ENCODE results near the gene KIF26B. TPM values are rescaled to one million over a fixed set of nuclear protein-coding genes. Genes with fewer than 3 reads are reported as not detected.

Gene KIF26B
- total and polyA plus RNA-seq, 2 of the 4 experiments (the other 2 are of a cell fraction): 0.53 to 0.54 TPM

DNA sequence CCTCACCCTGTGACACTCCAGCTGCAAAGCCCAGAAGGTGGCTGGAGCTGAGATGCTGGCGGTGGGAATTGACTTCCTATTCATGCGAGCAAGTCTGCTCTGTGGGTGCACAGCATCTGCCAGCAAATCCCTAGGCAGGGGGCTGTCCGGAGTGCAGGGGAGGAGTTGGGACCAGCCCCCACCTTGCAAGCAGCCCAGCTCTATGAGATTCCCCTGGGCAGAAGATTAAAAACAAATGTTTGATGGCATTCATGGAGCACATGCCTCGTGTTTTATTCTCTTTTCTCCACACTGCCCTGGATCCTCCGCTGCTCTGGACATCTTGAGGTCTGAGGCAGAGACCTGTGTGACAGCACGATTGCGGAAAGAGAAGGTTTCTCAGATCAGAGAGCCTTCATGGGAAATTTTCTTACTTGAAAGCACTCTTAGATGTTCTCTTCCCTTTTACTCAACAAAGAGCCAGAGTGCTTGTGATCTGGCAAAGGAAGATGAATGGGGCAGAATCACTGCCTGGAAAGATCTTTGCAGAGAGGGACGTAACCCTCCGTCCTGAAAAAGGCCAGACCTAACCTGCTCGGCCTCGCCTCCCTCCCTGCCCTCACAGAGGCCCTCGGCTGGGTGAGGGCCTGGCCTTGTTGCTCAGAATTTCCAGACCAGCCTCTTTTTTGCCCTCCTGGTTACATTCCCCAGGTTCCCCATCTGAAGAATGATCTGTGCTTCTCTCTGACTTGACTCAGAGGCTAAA, 597.1 kb downstream of the KIF26B start:
- H3K4me2 ChIP-seq (ENCODE audit: low read depth, low read length): no peak overlapping the region
- H3K56ac ChIP-seq (ENCODE audit: extremely low read depth, insufficient read depth, low read length): no peak overlapping the region
- peak overlapping the region; percentile 14; the same call in 1 of the 2 replicates for H2BK120ac ChIP-seq (ENCODE audit: low read depth, low read length)
- no peaks in the 10 kb centered on the region for H3K36me3 ChIP-seq (ENCODE audit: control insufficient read depth, insufficient read depth, low read length)
- no peak overlapping the region for H2AK9ac ChIP-seq (replicated peaks; ENCODE audit: low read depth, low read length, poor library complexity)
- H3K18ac ChIP-seq (ENCODE audit: low read depth, low read length): peak overlapping the region; percentile 47; the same call in 1 of the 2 replicates
- no peaks in the 10 kb centered on the region for H3K27me3 ChIP-seq (ENCODE audit: control insufficient read depth, insufficient read depth, low read length)
- peaks cover 3% of the 10 kb centered on the region; the same call in 1 of the 2 replicates for H3K4me1 ChIP-seq (ENCODE audit: control insufficient read depth, insufficient read depth, low read length)
- ChIA-PET POLR2A (ENCODE audit: unreplicated experiment) (no interaction called here), CTCF (no interaction called here)
- dilution Hi-C loops (cut with HindIII; ENCODE audit: low sequenced_read_pairs, unreplicated experiment): no loop called here
- no peaks in the 10 kb centered on the region for H3K9me1 ChIP-seq (ENCODE audit: insufficient read depth, low read length)
- H4K20me1 ChIP-seq (ENCODE audit: insufficient read depth, low read length): no peaks in the 10 kb centered on the region
- H3K27ac ChIP-seq (ENCODE audit: insufficient read depth, low read length): 0 out of 2 replicates have a peak overlapping the region, but pooled peaks have one; percentile 7
- peaks cover 6% of the 10 kb centered on the region for H3K9me3 ChIP-seq (ENCODE audit: control insufficient read depth, insufficient read depth, low read length)
- H2BK15ac ChIP-seq (ENCODE audit: low read depth, low read length): no peak overlapping the region
- H3K23ac ChIP-seq (ENCODE audit: low read depth, low read length): no peak overlapping the region
- H2BK20ac ChIP-seq (ENCODE audit: low read depth, low read length): no peak overlapping the region
- H4K5ac ChIP-seq (ENCODE audit: low read depth, low read length): peak overlapping the region; percentile 40
- intact Hi-C loops (cut with micrococcal nuclease): no loop called here
- in situ Hi-C loops (cut with MboI; ENCODE audit: low sequenced_read_pairs): no loop called here
- BruUV-seq (replicated peaks): no TSS peak
- peak overlapping the region; percentile 44 to 47; a peak in 1 of 4 replicates for H4K8ac ChIP-seq (ENCODE audit: low read depth in 2 of 2, low read length in 2 of 2)
- peak overlapping the region; percentile 87 for H2AK5ac ChIP-seq (ENCODE audit: low read depth, low read length)
- H2AFZ ChIP-seq (replicated peaks; ENCODE audit: low read length, poor library complexity): peak overlapping the region; percentile 25
- H3K9ac ChIP-seq (ENCODE audit: low read depth, low read length): no peak overlapping the region
- H3K79me1 ChIP-seq (ENCODE audit: low read depth in 1 of 2, low read length in 2 of 2): no peaks in the 10 kb centered on the region
- H3K14ac ChIP-seq (replicated peaks; ENCODE audit: low read depth, low read length): peak overlapping the region; percentile 13; the same call in 1 of the 2 replicates
- no peak overlapping the region for H3K4me3 ChIP-seq (ENCODE audit: insufficient read depth, low read depth, low read length)
- ATAC-seq (ENCODE audit: low read depth): peak; percentile 24; the same call in 1 of the 2 replicates
- peak overlapping the region; percentile 65; the same call in 1 of the 2 replicates for H4K91ac ChIP-seq (ENCODE audit: insufficient read depth, low read depth, low read length)
- 0 out of 2 replicates have a peak overlapping the region, but pooled peaks have one; percentile 39 for H3K4ac ChIP-seq (ENCODE audit: low read depth, low read length)
- WGBS, 2 experiments (ENCODE audit: extremely low coverage in 2 of 2, insufficient read length in 1 of 2): 77% methylated on average over 3 of the region's 12 CpGs; no CpG with 5 or more reads in 1 of the 2 experiments
- TF ChIP-seq POLR2A (IDR thresholded peaks at IDR 0.05; ENCODE audit: low read depth, low read length) (no peak), CEBPB (IDR thresholded peaks at IDR 0.05; ENCODE audit: low read depth, low read length) (no peak), MXI1 (IDR thresholded peaks at IDR 0.05; ENCODE audit: borderline replicate concordance, low read depth, low read length) (no peak), SMC3 (IDR thresholded peaks at IDR 0.05; ENCODE audit: low read depth, low read length) (no peak), BHLHE40 (IDR thresholded peaks at IDR 0.05; ENCODE audit: low read depth, low read length) (no peak), CHD1 (IDR thresholded peaks at IDR 0.05; ENCODE audit: low read depth, low read length) (no peak), MAFK (IDR thresholded peaks at IDR 0.05; ENCODE audit: low read depth, low read length) (no peak), MAZ (IDR thresholded peaks at IDR 0.05; ENCODE audit: borderline replicate concordance, low read depth, low read length) (no peak), RAD21 (IDR thresholded peaks at IDR 0.05; ENCODE audit: low read length) (no peak)
- TF ChIP-seq, protein P1, sequence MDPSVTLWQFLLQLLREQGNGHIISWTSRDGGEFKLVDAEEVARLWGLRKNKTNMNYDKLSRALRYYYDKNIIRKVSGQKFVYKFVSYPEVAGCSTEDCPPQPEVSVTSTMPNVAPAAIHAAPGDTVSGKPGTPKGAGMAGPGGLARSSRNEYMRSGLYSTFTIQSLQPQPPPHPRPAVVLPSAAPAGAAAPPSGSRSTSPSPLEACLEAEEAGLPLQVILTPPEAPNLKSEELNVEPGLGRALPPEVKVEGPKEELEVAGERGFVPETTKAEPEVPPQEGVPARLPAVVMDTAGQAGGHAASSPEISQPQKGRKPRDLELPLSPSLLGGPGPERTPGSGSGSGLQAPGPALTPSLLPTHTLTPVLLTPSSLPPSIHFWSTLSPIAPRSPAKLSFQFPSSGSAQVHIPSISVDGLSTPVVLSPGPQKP (IDR thresholded peaks at IDR 0.05; ENCODE audit: borderline replicate concordance, low read depth, low read length): no peak
- DNase-seq: no peak
- H2BK5ac ChIP-seq (ENCODE audit: low read depth, low read length, poor library complexity, severe bottlenecking): no peak overlapping the region

Measured in IMR-90 (cell line).